Kidney tubule cell (primary cell): ENCODE measurements around the gene PRSS1.
"Not testable (repeated sequence)": the region's sequence is repeated elsewhere in the genome, so short reads cannot be mapped to it uniquely, and the experiment has no call there.

ENCODE experiments used
- DNase-seq: peaks from one replicate; pipeline ENCODE4 v3.0.0-alpha.2; 2018; ENCODE audit warnings: low spot score

PRSS1 gene

DNA sequence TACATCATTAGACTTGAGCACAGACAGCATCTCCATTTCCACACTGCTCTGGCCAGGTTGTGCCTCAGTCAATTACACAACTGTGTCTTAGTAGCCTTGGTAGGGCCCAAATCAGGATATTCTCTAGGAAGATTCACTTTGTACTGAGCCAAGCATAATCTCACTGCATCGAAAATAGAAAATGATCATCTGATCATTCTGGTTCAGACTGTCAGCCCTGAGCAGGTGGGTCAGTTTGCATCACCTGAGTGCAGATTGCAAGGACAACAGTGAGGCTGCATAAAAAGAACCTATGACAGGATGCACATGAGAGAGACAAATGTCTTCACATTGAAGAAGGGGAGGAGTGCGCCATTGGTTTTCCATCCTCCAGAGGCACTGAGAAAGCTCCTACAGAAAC is 862 bp upstream of the PRSS1 start:
- DNase-seq: not testable (repeated sequence)

DNA sequence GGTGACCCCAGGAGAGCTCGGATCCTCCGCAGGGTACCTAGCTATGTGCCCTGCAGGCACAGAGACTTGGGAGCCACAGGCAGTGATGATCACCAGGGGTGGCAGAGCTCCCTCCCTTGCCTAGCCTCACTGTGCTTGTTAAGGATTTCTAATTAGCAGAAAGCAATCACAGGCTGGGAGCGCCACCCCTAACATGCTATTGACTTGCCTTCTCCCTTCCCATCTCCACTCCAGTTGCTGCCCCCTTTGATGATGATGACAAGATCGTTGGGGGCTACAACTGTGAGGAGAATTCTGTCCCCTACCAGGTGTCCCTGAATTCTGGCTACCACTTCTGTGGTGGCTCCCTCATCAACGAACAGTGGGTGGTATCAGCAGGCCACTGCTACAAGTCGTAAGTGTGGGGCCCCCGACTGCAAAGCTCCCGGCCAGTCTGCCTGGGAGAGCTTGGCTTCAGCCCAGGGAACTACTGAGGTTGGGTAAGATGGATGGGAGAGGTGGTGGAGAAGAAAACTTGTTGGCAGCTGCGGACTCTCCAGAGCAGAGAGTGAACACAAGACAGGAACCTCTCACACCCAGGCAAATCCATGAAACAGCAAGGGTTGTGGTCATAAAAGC is 1.2 kb downstream of the PRSS1 start:
- DNase-seq: no peak

DNA sequence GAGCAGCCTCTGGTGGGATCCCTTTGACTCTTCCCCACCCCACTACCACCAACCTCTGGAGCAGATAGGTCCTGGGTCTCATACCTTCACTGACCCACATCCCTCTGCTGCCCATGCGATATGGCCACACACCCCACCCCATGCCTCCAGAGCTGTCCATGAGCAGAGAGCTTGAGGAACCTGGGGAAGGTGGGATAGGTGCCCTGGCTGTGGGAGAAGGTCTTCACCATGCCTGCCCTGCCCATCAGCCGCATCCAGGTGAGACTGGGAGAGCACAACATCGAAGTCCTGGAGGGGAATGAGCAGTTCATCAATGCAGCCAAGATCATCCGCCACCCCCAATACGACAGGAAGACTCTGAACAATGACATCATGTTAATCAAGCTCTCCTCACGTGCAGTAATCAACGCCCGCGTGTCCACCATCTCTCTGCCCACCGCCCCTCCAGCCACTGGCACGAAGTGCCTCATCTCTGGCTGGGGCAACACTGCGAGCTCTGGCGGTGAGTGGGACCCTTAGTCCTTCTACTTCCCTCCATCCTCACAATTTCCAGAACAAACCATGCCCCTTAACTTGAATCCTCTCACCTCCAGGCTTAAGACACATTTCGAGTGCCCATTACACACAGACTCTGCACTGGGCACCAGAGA is 2.4 kb downstream of the PRSS1 start:
- not testable (repeated sequence) for DNase-seq

DNA sequence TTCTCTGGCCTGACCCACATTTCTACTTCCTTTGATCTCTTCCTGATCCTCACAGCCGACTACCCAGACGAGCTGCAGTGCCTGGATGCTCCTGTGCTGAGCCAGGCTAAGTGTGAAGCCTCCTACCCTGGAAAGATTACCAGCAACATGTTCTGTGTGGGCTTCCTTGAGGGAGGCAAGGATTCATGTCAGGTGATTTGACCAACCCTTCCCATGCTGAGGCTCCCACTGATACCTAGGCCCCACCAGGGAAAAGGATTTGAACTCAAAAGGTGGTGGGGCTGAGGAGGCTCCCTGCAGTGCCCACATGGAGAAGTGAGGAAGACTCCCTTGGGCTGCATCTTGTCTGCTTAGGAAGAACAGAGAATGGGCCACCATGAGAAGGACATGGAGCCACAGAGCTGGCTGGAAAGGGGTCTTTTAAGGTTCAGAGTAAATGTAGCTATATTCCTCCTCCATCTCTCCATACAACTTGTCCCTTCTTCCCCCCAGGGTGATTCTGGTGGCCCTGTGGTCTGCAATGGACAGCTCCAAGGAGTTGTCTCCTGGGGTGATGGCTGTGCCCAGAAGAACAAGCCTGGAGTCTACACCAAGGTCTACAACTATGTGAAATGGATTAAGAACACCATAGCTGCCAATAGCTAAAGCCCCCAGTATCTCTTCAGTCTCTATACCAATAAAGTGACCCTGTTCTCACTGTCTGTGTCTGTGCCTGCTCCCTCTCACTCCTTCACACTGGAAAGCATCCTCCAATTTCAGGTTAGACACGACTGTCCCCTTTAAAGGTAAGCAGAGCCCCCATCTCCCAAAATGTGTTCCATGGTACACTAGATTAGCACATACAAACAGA is 3.3 kb downstream of the PRSS1 start:
- no peak for DNase-seq

DNA sequence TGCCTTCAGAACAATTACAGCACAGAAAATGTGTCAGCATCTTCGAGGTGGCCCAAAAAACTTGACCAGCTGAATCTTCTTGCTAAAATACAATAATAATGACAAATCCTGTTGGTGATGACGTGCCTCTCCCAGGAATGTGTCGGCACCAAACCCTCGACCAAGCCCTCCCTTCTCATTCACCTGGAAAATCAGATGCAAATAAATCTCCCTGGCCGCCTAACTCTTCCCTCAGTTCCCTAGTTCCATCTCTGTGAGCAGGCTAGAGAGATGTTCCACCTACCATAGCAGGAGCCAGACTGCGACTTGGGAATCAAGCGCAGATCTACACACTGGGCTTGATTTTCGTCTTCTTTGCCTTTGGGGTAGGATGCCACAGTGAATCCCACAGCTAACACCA is 4.1 kb downstream of the PRSS1 start:
- peak; percentile 63 for DNase-seq

- DNase-seq: not testable (repeated sequence)
Observed at GRCh38 chr7:142753925-142754491, 4.7 kb downstream of the PRSS1 start.

DNA sequence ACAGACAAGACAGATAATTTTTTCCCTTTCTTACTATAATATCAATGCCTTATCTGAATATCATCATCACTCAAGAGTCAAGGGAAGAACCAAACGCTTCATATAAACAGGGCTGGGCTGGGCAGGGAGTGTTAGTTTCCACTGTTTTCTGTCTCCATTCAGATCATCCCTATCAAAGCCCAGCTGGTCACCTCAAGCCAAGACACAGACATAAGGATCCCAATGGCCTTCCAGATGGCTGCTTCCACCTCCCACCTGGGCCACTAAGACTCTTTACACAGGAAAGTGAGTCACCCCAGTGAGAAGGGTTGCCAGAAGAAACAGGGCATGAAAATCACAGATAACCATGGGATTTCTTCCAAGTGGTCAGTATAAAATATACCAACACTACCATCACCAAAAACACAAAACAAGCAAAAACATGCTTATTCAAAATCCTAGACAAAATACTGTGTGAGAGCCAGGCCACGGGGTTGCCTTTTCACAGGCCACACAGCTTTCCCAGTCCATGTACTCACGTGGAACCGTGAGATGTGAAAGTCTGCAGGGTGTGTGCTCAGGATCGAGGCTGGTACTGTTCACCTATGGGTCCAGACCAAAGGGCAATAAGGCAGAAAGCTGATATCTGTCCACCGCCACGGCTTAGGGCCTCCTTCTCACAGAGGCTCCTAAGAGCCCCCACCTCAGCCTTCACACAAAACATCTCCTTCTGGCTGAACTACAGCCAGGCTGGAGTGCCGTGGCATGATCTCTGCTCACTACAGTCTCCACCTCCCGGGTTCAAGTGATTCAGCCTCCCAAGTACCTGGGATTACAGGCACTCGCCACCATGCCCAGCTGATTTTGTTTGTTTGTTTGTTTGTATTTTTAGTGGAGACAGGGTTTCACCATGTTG is 5.7 kb downstream of the PRSS1 start:
- no peak for DNase-seq

- DNase-seq: not testable (repeated sequence)
Observed at GRCh38 chr7:142758312-142758711, 9.0 kb downstream of the PRSS1 start.

DNA sequence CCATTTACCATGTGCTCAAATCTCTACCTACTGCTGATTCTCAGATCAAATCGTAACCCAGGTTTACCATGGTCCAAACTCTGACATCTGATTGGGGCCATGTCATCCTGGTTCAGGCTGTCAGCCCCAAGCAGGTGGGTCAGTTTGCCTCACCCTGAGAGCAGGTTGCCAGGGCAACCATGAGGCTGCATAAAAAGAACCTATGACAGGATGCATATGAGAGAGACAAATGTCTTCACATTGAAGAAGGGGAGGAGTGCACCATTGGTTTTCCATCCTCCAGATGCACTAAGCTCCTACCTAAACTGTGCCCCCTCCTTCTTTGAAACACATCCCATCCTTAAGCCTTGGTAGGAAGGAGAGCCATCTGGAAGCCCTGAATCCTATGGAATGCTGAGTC is 10.2 kb downstream of the PRSS1 start:
- no peak for DNase-seq

DNA sequence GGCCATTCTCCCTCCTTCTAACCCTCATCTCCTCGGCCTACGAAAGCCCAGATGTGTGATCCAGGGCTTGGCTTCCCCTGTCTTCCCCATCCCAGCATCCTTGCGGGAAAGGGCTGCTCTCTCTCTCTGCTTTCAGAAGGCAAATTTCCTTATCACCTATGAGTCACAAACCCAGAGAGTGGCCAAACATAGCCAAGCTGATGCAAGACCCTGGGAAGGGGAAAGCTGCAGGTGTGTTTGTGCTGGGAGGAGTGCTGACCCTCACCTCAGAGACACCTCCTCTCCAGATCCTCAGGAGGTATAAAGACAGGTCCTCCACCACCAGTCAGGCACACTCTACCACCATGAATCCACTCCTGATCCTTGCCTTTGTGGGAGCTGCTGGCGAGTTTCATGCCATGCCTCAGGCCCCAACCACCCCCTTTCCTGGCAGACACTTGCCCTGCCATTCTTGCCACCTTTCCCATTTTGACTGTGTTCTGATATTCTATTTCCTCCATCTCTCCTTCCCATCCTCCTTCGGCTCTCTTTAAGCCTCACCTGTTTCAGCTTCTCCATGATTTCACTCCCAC is 10.9 kb downstream of the PRSS1 start:
- no peak for DNase-seq

DNA sequence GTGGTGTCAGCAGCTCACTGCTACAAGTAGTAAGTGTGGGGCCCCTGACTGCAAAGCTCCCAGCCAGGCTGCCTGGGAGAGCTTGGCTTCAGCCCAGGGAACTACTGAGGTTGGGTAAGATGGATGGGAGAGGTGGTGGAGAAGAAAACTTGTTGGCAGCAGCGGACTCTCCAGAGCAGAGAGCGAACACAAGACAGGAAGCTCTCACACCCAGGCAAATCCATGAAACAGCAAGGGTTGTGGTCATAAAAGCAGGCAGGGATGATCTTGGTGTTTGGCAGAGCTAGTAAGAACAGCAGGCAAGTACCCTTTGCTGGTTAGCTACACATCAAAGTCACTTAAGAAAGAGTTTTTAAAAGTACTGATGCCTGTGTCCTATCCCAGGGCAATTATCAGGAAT is 12.3 kb downstream of the PRSS1 start:
- not testable (repeated sequence) for DNase-seq

DNA sequence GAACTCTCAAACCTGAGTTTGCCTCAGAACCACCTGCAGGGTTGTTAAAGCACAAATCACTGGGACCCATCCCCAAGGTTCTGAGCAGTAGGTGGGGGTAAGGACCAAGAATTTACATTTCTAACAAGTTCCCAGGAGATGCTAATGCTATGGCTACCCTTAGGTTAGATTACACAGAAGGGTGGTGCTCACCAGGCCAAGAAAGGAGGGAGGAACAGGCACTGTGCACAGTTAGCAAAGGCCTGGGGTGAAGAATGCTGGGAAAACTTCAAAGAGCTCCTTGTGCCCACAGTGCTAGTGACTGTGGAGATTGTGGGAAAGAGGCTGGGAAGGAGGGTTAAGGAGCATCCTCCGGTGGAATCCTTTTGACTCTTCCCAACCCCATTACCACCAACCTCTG is 12.8 kb downstream of the PRSS1 start:
- no peak for DNase-seq

GRCh38 chr7:142767451-142767850 is 18.2 kb downstream of the PRSS1 start:
- no peak for DNase-seq

- DNase-seq: no peak
Observed at GRCh38 chr7:142767861-142768260, 18.6 kb downstream of the PRSS1 start.

DNA sequence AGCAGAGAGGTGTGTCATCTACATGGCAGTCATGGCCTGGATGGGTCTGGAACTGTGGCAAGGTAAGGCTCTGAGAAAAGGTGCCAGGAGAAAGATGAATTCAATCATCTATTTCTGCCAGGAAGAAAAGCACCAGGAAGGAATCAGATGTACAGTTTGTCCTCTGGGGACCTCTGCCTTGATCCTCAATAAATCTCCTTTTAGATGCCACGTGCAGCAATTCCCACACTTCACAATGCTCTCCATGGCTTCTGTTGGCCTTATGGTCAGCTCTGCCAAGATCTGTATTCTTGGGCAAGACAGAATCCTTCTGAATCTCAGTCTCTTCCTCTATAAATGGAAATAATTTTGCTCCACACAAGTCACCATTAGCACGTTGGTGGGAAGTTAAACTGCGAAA is 19.6 kb downstream of the PRSS1 start:
- DNase-seq: not testable (repeated sequence)

- peak; percentile 65 for DNase-seq
Observed at GRCh38 chr7:142770661-142771352, 21.5 kb downstream of the PRSS1 start, which contains the start of gene PRSS2. Gene PRSS2 (plus strand): TSS chr7:142770970. CDS start chr7:142770983, 13 bp downstream.

- DNase-seq: no peak
Observed at GRCh38 chr7:142771353-142771723, 22.1 kb downstream of the PRSS1 start.

GRCh38 chr7:142772051-142772450 is 22.8 kb downstream of the PRSS1 start:
- no peak for DNase-seq

- no peak for DNase-seq
Observed at GRCh38 chr7:142772673-142773072, 23.4 kb downstream of the PRSS1 start.

DNA sequence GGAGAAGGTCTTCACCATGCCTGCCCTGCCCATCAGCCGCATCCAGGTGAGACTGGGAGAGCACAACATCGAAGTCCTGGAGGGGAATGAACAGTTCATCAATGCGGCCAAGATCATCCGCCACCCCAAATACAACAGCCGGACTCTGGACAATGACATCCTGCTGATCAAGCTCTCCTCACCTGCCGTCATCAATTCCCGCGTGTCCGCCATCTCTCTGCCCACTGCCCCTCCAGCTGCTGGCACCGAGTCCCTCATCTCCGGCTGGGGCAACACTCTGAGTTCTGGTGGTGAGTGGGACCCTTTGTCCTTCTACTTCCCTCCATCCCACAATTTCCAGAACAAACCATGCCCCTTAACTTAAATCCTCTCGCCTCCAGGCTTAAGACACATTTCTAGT is 24.0 kb downstream of the PRSS1 start:
- no peak for DNase-seq
